Panc1 (cell line): ENCODE results near the gene ACIN1. TPM values are rescaled to one million over a fixed set of nuclear protein-coding genes. Genes with fewer than 3 reads are reported as not detected.

Experiments used
- ATAC-seq: fragments of 200-7000 bp; cut with Tn5 transposase; 2 replicates; pipeline ENCODE4 v1.9.1; 2020; ENCODE audit warnings: mild to moderate bottlenecking, moderate library complexity
- BruUV-seq: library from RNA; stranded (reverse); fragments of 400-500 nt; replicated peaks from 2 replicates; lab custom pipeline; 2021; lab: Mats Ljungman, UMichigan
- CTCF ChIA-PET: fragments of 300-600 bp; sonication (Branson Sonifier 250); formaldehyde crosslinking; loops from one replicate; lab custom pipeline; 2022; ENCODE audit warnings: antibody characterized with exemption; lab: Charles Lee
- POLR2A ChIA-PET: fragments of 300-600 bp; sonication (Branson Sonifier 250); formaldehyde crosslinking; loops from one replicate; lab custom pipeline; 2022; ENCODE audit warnings: antibody characterized with exemption; lab: Charles Lee
- DNase-seq: peaks from one replicate; pipeline ENCODE4 v3.0.0-alpha.2; 2010; ENCODE audit warnings: low read depth, low spot score
- H3K27ac ChIP-seq: 2 replicates; pipeline ENCODE4 v1.5.1; 2011; ENCODE audit warnings: mild to moderate bottlenecking, low read length, inconsistent platforms
- H3K27me3 ChIP-seq: fragments of 200-500 bp; sonication (Bioruptor generic); 2 replicates; pipeline ENCODE4 v1.6.0; 2014; ENCODE audit warnings: low read length, inconsistent platforms; ENCODE audit not compliant: control insufficient read depth, insufficient read depth
- H3K36me3 ChIP-seq: fragments of 200-500 bp; sonication (Bioruptor generic); 2 replicates; pipeline ENCODE4 v1.5.1; 2014; ENCODE audit warnings: inconsistent platforms, mild to moderate bottlenecking, low read length, moderate library complexity; ENCODE audit not compliant: control insufficient read depth, insufficient read depth
- H3K4me1 ChIP-seq: 2 replicates; pipeline ENCODE4 v1.5.1; 2011; ENCODE audit warnings: inconsistent platforms, mild to moderate bottlenecking, low read length, moderate library complexity; ENCODE audit not compliant: control insufficient read depth, insufficient read depth
- H3K4me3 ChIP-seq, 2 experiments: 2 replicates each; pipeline ENCODE4 v1.5.1; 2011 to 2012; ENCODE audit warnings: low read depth in 2 of 2, low read length in 2 of 2, mild to moderate bottlenecking in 2 of 2, inconsistent platforms in 1 of 2, moderate library complexity in 1 of 2
- H3K9me3 ChIP-seq: fragments of 200-500 bp; sonication (Bioruptor generic); 2 replicates; pipeline ENCODE4 v1.5.1; 2014; ENCODE audit warnings: low read depth, mild to moderate bottlenecking, inconsistent platforms, low read length, moderate library complexity; ENCODE audit not compliant: control insufficient read depth, insufficient read depth
- POLR2AphosphoS5 ChIP-seq: IDR thresholded peaks from 2 replicates; pipeline ENCODE4 v1.6.1; 2012; ENCODE audit warnings: mild to moderate bottlenecking, low read depth, low read length, moderate library complexity
- SIN3A ChIP-seq: IDR thresholded peaks from 2 replicates; pipeline ENCODE4 v1.6.1; 2012; ENCODE audit warnings: low read depth, mild to moderate bottlenecking, low read length, moderate library complexity, borderline replicate concordance; ENCODE audit not compliant: insufficient read depth
- TCF7L2 ChIP-seq: IDR thresholded peaks from 2 replicates; pipeline ENCODE4 v1.6.1; 2011; ENCODE audit warnings: mild to moderate bottlenecking, low read depth, low read length, inconsistent platforms
- in situ Hi-C: cut with HindIII; loops from 2 replicates; pipeline ENCODE4 v1.10.0; 2016; ENCODE audit warnings: low sequenced_read_pairs, low pct_unique_long_range_greater_than_20kb
- intact Hi-C: fragments of 100-400 bp; cut with micrococcal nuclease; formaldehyde crosslinking; loops from one replicate; pipeline ENCODE4 v1.10.0; 2022; ENCODE audit not compliant: unreplicated experiment
- total RNA-seq: library from RNA; stranded (reverse); gene quantifications from one replicate; pipeline ENCODE4 v1.2.1, GENCODE V29; 2021; ENCODE audit not compliant: unreplicated experiment
- TF ChIP-seq, protein P1 (sequence below): fragments of 450-650 bp; IDR thresholded peaks from 2 replicates; pipeline ENCODE4 v1.5.1; 2017; ENCODE audit warnings: mild to moderate bottlenecking
- TF ChIP-seq, protein P2 (sequence below), 2 experiments: IDR thresholded peaks; 2 replicates each; pipeline ENCODE4 v1.6.1; 2011 to 2012; ENCODE audit warnings: low read depth in 2 of 2, control low read depth in 1 of 2, low read length in 1 of 2, mild to moderate bottlenecking in 1 of 2, moderate library complexity in 1 of 2; ENCODE audit not compliant: insufficient read depth in 1 of 2

Gene ACIN1
- total RNA-seq, 1 experiment from 2014 or later: 162 TPM

DNA sequence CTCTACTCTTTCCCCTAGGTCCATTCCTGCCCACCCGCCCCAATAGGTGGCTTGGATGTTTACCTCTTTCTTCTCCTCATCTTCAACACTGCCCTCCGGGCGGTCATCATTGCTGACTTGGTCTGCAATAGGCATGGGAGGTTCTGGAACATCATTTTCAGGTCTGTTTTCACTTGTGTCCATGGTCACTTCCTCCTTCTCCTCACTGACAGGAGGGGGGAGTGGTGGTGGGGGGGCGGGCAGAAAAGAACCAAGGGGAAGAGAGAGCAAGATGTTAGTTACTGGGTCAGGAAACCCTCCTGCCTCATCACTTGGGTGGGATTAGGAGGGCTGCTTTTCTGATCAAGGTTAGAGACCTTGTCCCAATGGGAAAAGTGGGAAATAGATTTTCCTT, 25.5 kb downstream of the ACIN1 start:
- no peaks in the 10 kb centered on the region for H3K9me3 ChIP-seq
- ChIA-PET CTCF (interaction anchor here (0.6 to 1.6 kb wide), 11 partner anchors 8 to 155 kb away, joined by 3 to 28 read pairs (median 8); partner anchors contain the start of genes ACIN1 and C14orf119), POLR2A (interaction anchor here (0.9 to 1.3 kb wide), 2 partner anchors 25 to 39 kb away, joined by 5 to 6 read pairs; partner anchors contain the start of genes ACIN1 and C14orf119)
- no peak overlapping the region for H3K4me3 ChIP-seq
- peaks cover 18% of the 10 kb centered on the region for H3K36me3 ChIP-seq
- no TSS peak for BruUV-seq
- TF ChIP-seq POLR2AphosphoS5 (no peak), SIN3A (no peak), TCF7L2 (no peak)
- TF ChIP-seq, protein P1, sequence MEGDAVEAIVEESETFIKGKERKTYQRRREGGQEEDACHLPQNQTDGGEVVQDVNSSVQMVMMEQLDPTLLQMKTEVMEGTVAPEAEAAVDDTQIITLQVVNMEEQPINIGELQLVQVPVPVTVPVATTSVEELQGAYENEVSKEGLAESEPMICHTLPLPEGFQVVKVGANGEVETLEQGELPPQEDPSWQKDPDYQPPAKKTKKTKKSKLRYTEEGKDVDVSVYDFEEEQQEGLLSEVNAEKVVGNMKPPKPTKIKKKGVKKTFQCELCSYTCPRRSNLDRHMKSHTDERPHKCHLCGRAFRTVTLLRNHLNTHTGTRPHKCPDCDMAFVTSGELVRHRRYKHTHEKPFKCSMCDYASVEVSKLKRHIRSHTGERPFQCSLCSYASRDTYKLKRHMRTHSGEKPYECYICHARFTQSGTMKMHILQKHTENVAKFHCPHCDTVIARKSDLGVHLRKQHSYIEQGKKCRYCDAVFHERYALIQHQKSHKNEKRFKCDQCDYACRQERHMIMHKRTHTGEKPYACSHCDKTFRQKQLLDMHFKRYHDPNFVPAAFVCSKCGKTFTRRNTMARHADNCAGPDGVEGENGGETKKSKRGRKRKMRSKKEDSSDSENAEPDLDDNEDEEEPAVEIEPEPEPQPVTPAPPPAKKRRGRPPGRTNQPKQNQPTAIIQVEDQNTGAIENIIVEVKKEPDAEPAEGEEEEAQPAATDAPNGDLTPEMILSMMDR: no peak
- TF ChIP-seq, protein P2, sequence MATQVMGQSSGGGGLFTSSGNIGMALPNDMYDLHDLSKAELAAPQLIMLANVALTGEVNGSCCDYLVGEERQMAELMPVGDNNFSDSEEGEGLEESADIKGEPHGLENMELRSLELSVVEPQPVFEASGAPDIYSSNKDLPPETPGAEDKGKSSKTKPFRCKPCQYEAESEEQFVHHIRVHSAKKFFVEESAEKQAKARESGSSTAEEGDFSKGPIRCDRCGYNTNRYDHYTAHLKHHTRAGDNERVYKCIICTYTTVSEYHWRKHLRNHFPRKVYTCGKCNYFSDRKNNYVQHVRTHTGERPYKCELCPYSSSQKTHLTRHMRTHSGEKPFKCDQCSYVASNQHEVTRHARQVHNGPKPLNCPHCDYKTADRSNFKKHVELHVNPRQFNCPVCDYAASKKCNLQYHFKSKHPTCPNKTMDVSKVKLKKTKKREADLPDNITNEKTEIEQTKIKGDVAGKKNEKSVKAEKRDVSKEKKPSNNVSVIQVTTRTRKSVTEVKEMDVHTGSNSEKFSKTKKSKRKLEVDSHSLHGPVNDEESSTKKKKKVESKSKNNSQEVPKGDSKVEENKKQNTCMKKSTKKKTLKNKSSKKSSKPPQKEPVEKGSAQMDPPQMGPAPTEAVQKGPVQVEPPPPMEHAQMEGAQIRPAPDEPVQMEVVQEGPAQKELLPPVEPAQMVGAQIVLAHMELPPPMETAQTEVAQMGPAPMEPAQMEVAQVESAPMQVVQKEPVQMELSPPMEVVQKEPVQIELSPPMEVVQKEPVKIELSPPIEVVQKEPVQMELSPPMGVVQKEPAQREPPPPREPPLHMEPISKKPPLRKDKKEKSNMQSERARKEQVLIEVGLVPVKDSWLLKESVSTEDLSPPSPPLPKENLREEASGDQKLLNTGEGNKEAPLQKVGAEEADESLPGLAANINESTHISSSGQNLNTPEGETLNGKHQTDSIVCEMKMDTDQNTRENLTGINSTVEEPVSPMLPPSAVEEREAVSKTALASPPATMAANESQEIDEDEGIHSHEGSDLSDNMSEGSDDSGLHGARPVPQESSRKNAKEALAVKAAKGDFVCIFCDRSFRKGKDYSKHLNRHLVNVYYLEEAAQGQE (IDR thresholded peaks at IDR 0.05; ENCODE audit: insufficient read depth in 1 of 2, low read depth in 2 of 2, low read length in 1 of 2): no peak
- in situ Hi-C loops: no loop called here
- DNase-seq: no peak
- intact Hi-C loops: no loop called here
- H3K27me3 ChIP-seq: no peaks in the 10 kb centered on the region
- H3K27ac ChIP-seq: peak overlapping the region; percentile 7; the same call in 1 of the 2 replicates
- no peak for ATAC-seq
- H3K4me1 ChIP-seq: peaks cover 16% of the 10 kb centered on the region

DNA sequence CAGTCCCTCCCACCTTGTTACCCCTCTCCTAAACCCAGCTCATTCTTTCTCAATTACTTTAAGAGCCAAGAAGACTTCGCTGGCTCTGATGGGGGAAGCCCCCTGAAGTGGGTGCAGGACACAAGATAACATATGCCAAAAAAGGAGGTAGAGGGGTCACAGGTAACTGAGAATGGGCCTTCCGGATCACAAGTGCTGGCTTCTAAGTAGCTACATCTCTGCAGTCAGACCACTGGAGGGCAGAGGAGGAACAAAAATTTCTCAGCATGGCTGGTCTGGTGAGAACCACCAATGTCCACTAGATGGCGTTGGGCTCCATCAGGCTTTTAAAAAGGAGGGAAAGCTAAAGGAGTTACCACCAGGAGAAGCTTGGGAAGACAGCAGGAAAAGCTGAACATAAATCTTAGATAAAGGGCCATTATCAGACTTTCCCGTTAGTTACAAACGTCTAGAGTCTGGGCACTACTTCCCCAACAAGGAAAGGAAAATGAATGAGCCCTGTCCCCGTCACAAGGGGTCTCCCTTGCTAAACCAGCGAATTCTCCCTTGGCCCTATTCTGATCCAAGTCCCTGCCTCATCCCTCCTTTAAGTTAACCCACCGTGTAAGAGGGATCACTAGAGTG, 26.0 kb downstream of the ACIN1 start:
- H3K27ac ChIP-seq: peak overlapping the region; percentile 7; the same call in 1 of the 2 replicates
- in situ Hi-C loops (no loop called here), intact Hi-C loops (no loop called here)
- H3K4me1 ChIP-seq: peaks cover 16% of the 10 kb centered on the region
- POLR2A ChIA-PET: interaction anchor here (0.9 to 1.3 kb wide), 2 partner anchors 26 to 40 kb away, joined by 5 to 6 read pairs; partner anchors contain the start of genes ACIN1 and C14orf119
- no peaks in the 10 kb centered on the region for H3K9me3 ChIP-seq
- ATAC-seq (peak; percentile 88), DNase-seq (peak; percentile 86)
- peaks cover 20% of the 10 kb centered on the region for H3K36me3 ChIP-seq
- CTCF ChIA-PET: interaction anchor here (0.6 to 1.6 kb wide), 14 partner anchors 9 to 156 kb away, joined by 3 to 28 read pairs (median 4); partner anchors contain the start of genes ACIN1 and C14orf119
- H3K27me3 ChIP-seq: no peaks in the 10 kb centered on the region
- H3K4me3 ChIP-seq: no peak overlapping the region
- TF ChIP-seq SIN3A (no peak), POLR2AphosphoS5 (no peak)
- TF ChIP-seq, protein P2 (IDR thresholded peaks at IDR 0.05; ENCODE audit: insufficient read depth in 1 of 2, low read depth in 2 of 2, low read length in 1 of 2): no peak
- TF ChIP-seq, protein P1: peak; percentile 95
- TSS peak; percentile 12 for BruUV-seq
